GM12878 (cell line): ENCODE data around the gene MTHFD2. TPM values are rescaled to one million over a fixed set of nuclear protein-coding genes. Genes with fewer than 3 reads are reported as not detected.
A peak's percentile ranks its signal among the peaks of the same experiment; 100 is the strongest.

Source experiments
- ATAC-seq: fragments of 200-7000 bp; cut with Tn5 transposase; 3 replicates; pipeline ENCODE4 v1.9.1; 2020; ENCODE audit warnings: mild to moderate bottlenecking, moderate library complexity
- BruUV-seq: library from RNA; stranded (reverse); fragments of 400-500 nt; replicated peaks from 2 replicates; lab custom pipeline; 2021; lab: Mats Ljungman, UMichigan
- CTCF ChIA-PET: fragments of 300-600 bp; sonication (Branson Sonifier 250); formaldehyde crosslinking; extraction: SDS; loops from one replicate; lab custom pipeline; 2021; ENCODE audit warnings: inconsistent platforms; lab: Yijun Ruan, JAX
- POLR2A ChIA-PET: fragments of 350-600 bp; formaldehyde crosslinking; extraction: SDS; loops from one replicate; lab custom pipeline; 2021; ENCODE audit warnings: inconsistent platforms; lab: Charles Lee
- RAD21 ChIA-PET: fragments of 300-600 bp; sonication (Branson Sonifier 250); formaldehyde crosslinking; loops from one replicate; lab custom pipeline; 2023; ENCODE audit warnings: antibody characterized with exemption; ENCODE audit not compliant: unreplicated experiment; lab: Charles Lee
- SMC1A ChIA-PET: fragments of 300-600 bp; sonication (Branson Sonifier 250); formaldehyde crosslinking; loops from one replicate; lab custom pipeline; 2023; ENCODE audit not compliant: unreplicated experiment, uncharacterized antibody; lab: Charles Lee
- DNase-seq: peaks from one replicate; pipeline ENCODE4 v3.0.0-alpha.2; 2011; ENCODE audit warnings: low read depth, low spot score
- FAIRE-seq: peaks from 3 replicates; lab custom pipeline; 2011; peaks lifted over from hg19 to GRCh38; lab: Jason Lieb, UNC
- H2AFZ ChIP-seq: 2 replicates; pipeline ENCODE4 v1.6.0; 2011; ENCODE audit warnings: low read depth, low read length, control low read depth; ENCODE audit not compliant: control insufficient read depth
- H3K27ac ChIP-seq: 2 replicates; pipeline ENCODE4 v1.5.1; 2011; ENCODE audit warnings: control low read depth; ENCODE audit not compliant: control insufficient read depth, insufficient read depth
- H3K27me3 ChIP-seq, 2 experiments: replicated peaks in 1 of 2; 2 replicates each; pipeline versions ENCODE4 v1.6.0 to v1.6.1; 2011; ENCODE audit warnings: low read length in 1 of 2; ENCODE audit not compliant: control insufficient read depth in 2 of 2, insufficient read depth in 2 of 2
- H3K36me3 ChIP-seq, 2 experiments: 2 replicates each; pipeline ENCODE4 v1.5.1; 2011; ENCODE audit warnings: low read length in 1 of 2; ENCODE audit not compliant: control insufficient read depth in 2 of 2, insufficient read depth in 2 of 2
- H3K4me1 ChIP-seq: 2 replicates; pipeline ENCODE4 v1.6.1; 2011; ENCODE audit warnings: mild to moderate bottlenecking, low read length, moderate library complexity, mixed read lengths; ENCODE audit not compliant: control insufficient read depth, insufficient read depth
- H3K4me2 ChIP-seq: 2 replicates; pipeline ENCODE4 v1.6.0; 2011; ENCODE audit warnings: control low read depth; ENCODE audit not compliant: control insufficient read depth, insufficient read depth
- H3K4me3 ChIP-seq: fragments of 200-600 bp; sonication (generic); 2 replicates; pipeline ENCODE4 v1.5.1; 2016
- H3K79me2 ChIP-seq: 2 replicates; pipeline ENCODE4 v1.6.0; 2011; ENCODE audit warnings: low read length; ENCODE audit not compliant: control insufficient read depth, insufficient read depth
- H3K9ac ChIP-seq: 2 replicates; pipeline ENCODE4 v1.8.0; 2011; ENCODE audit warnings: low read length, control low read depth, mixed read lengths; ENCODE audit not compliant: control insufficient read depth, insufficient read depth
- H3K9me3 ChIP-seq: replicated peaks from 3 replicates; pipeline ENCODE4 v1.5.1; 2011; ENCODE audit warnings: mild to moderate bottlenecking, low read length; ENCODE audit not compliant: control insufficient read depth, insufficient read depth
- H4K20me1 ChIP-seq: 2 replicates; pipeline ENCODE4 v1.6.0; 2011; ENCODE audit not compliant: control insufficient read depth, insufficient read depth
- CHD2 ChIP-seq: IDR thresholded peaks from 2 replicates; pipeline ENCODE4 v1.6.1; 2011; ENCODE audit warnings: low read depth, low read length, improper control_type of control experiment, borderline replicate concordance
- EED ChIP-seq: sonication (generic); IDR thresholded peaks from 2 replicates; pipeline ENCODE4 v1.6.1; 2016; ENCODE audit warnings: antibody characterized with exemption, low read depth
- FOXK2 ChIP-seq: fragments of 450-650 bp; IDR thresholded peaks from 2 replicates; pipeline ENCODE4 v1.6.1; 2017; ENCODE audit warnings: mild to moderate bottlenecking, moderate library complexity
- GABPA ChIP-seq: IDR thresholded peaks from 2 replicates; pipeline ENCODE4 v1.6.1; 2014; ENCODE audit warnings: antibody characterized with exemption, low read depth, mild to moderate bottlenecking, inconsistent platforms
- IRF4 ChIP-seq: IDR thresholded peaks from 2 replicates; pipeline ENCODE4 v1.6.1; 2011; ENCODE audit warnings: low read depth, low read length
- MTA3 ChIP-seq: IDR thresholded peaks from 2 replicates; pipeline ENCODE4 v1.6.1; 2012; ENCODE audit warnings: low read length, inconsistent platforms, borderline replicate concordance
- MYC ChIP-seq: IDR thresholded peaks from 2 replicates; pipeline ENCODE4 v1.6.1; 2011; ENCODE audit warnings: mild to moderate bottlenecking, low read length, moderate library complexity, inconsistent platforms; ENCODE audit not compliant: insufficient read depth, insufficient replicate concordance, insufficient read length, severe bottlenecking
- RFX5 ChIP-seq: IDR thresholded peaks from 2 replicates; pipeline ENCODE4 v1.6.1; 2011; ENCODE audit warnings: low read depth, low read length, improper control_type of control experiment
- ZSCAN29 ChIP-seq: fragments of 450-650 bp; IDR thresholded peaks from 2 replicates; pipeline ENCODE4 v1.6.1; 2017; ENCODE audit warnings: mild to moderate bottlenecking, moderate library complexity
- WGBS: methylation state at CpG from one replicate; pipeline ENCODE4 v1.1.6; 2016; ENCODE audit warnings: low lambda C conversion rate; ENCODE audit not compliant: insufficient replicate concordance, insufficient coverage; ENCODE audit errors: missing lambda C conversion rate; 5-methylcytosine and 5-hydroxymethylcytosine counted together
- in situ Hi-C: fragments of 300-500 bp; cut with MboI; formaldehyde crosslinking; loops from 9 replicates; pipeline ENCODE4 v1.14.3; 2018; ENCODE audit warnings: mixed read lengths
- intact Hi-C: fragments of 100-400 bp; cut with micrococcal nuclease; formaldehyde crosslinking; loops from one replicate; pipeline ENCODE4 v1.14.2; 2022; ENCODE audit not compliant: unreplicated experiment
- polyA plus RNA-seq, 11 experiments: library from polyadenylated mRNA; depleted of rRNA in 4 of 11; unstranded in 6 of 11; stranded (reverse) in 5 of 11; fragments of >200 nt; fragmentation: Nextera tagmentation in 4 of 11; fragmentation: Illumina TruSeq in 1 of 11; extraction: Ambion mirVana in 4 of 11; extraction: Trizol in 1 of 11; gene quantifications; 1 replicate in 1 of 11; 2 replicates in 10 of 11; pipeline versions ENCODE4 v1.2.1 to v1.2.3, GENCODE V29; 2011 to 2016; ENCODE audit warnings: inconsistent platforms in 2 of 11, missing spikeins in 2 of 11, low read depth in 1 of 11
- total RNA-seq, 4 experiments: library from RNA; depleted of rRNA in 3 of 4; stranded (reverse); fragments of >200 nt in 3 of 4; fragmentation: Illumina TruSeq in 1 of 4; extraction: Trizol in 1 of 4; gene quantifications; 2 replicates each; pipeline versions ENCODE4 v1.2.1 to v1.2.3, GENCODE V29; 2013 to 2021
- TF ChIP-seq, protein P1 (sequence below): fragments of 450-650 bp; IDR thresholded peaks from 2 replicates; pipeline ENCODE4 v1.6.1; 2017; ENCODE audit warnings: antibody characterized with exemption, mild to moderate bottlenecking, moderate library complexity
- TF ChIP-seq, protein P2 (sequence below): fragments of 450-650 bp; IDR thresholded peaks from 2 replicates; pipeline ENCODE4 v1.6.1; 2018; ENCODE audit warnings: borderline replicate concordance, mild to moderate bottlenecking; ENCODE audit not compliant: partially characterized antibody
- TF ChIP-seq, protein P3 (sequence below): fragments of 450-650 bp; IDR thresholded peaks from 2 replicates; pipeline ENCODE4 v1.6.1; 2017; ENCODE audit warnings: mild to moderate bottlenecking, low read depth, inconsistent platforms; ENCODE audit not compliant: poor library complexity, severe bottlenecking

The MTHFD2 gene
- total and polyA plus RNA-seq, 10 of the 15 experiments (the other 5 are each of a cell fraction or from before 2014, with no cell fraction given): 128 to 292 (median 150) TPM

DNA sequence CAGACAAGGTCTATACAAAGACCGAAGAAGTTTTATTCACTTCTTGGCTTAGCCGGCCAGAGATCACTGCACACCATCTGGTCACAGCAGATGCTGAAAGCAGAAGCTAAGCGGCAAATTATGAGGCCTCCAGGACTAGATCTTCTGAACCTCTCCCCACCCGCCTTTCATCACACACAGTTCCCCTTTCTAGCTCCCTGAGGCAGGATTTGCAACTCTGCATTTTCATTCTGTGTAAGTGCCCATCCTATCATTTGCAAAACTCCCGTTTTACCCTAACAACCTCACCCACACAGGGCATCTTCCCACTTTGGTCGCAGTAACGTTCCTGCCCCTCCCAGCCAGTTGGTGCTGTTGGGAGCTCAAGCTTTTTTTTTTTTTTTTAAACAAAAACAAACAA is 16.7 kb upstream of the MTHFD2 start (continued):
- TF ChIP-seq, protein P1, sequence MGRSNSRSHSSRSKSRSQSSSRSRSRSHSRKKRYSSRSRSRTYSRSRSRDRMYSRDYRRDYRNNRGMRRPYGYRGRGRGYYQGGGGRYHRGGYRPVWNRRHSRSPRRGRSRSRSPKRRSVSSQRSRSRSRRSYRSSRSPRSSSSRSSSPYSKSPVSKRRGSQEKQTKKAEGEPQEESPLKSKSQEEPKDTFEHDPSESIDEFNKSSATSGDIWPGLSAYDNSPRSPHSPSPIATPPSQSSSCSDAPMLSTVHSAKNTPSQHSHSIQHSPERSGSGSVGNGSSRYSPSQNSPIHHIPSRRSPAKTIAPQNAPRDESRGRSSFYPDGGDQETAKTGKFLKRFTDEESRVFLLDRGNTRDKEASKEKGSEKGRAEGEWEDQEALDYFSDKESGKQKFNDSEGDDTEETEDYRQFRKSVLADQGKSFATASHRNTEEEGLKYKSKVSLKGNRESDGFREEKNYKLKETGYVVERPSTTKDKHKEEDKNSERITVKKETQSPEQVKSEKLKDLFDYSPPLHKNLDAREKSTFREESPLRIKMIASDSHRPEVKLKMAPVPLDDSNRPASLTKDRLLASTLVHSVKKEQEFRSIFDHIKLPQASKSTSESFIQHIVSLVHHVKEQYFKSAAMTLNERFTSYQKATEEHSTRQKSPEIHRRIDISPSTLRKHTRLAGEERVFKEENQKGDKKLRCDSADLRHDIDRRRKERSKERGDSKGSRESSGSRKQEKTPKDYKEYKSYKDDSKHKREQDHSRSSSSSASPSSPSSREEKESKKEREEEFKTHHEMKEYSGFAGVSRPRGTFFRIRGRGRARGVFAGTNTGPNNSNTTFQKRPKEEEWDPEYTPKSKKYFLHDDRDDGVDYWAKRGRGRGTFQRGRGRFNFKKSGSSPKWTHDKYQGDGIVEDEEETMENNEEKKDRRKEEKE: no peak
- no peak for TF ChIP-seq RFX5

DNA sequence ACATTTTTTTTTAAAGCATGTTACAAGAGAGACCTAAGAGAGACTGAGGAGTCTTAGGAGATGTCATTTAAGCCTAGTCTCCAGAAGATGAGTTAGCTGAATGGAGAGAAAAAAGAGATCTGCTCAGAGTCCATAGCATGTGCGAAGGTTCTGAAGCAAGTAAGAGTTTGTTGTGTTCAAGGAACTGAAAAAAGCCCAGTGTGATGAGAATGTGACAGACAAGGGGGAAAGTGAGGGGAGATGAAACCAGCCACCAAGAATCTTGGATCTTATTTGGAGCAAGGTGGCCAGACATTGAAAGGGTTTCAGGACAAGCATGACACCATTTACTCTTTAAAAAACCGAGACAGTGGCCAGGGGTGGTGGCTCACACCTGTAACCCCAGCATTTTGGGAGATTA is 14.5 kb upstream of the MTHFD2 start:
- peak overlapping the region; percentile 21 for H3K4me2 ChIP-seq
- TF ChIP-seq, protein P2, sequence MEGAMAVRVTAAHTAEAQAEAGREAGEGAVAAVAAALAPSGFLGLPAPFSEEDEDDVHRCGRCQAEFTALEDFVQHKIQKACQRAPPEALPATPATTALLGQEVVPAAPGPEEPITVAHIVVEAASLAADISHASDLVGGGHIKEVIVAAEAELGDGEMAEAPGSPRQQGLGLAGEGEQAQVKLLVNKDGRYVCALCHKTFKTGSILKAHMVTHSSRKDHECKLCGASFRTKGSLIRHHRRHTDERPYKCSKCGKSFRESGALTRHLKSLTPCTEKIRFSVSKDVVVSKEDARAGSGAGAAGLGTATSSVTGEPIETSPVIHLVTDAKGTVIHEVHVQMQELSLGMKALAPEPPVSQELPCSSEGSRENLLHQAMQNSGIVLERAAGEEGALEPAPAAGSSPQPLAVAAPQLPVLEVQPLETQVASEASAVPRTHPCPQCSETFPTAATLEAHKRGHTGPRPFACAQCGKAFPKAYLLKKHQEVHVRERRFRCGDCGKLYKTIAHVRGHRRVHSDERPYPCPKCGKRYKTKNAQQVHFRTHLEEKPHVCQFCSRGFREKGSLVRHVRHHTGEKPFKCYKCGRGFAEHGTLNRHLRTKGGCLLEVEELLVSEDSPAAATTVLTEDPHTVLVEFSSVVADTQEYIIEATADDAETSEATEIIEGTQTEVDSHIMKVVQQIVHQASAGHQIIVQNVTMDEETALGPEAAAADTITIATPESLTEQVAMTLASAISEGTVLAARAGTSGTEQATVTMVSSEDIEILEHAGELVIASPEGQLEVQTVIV: no peak
- no peak for TF ChIP-seq MTA3
- TF ChIP-seq MYC: no peak
- 0 out of 2 replicates have a peak, but pooled peaks have one; percentile 8 for TF ChIP-seq EED
- TF ChIP-seq FOXK2: no peak
- TF ChIP-seq, protein P3, sequence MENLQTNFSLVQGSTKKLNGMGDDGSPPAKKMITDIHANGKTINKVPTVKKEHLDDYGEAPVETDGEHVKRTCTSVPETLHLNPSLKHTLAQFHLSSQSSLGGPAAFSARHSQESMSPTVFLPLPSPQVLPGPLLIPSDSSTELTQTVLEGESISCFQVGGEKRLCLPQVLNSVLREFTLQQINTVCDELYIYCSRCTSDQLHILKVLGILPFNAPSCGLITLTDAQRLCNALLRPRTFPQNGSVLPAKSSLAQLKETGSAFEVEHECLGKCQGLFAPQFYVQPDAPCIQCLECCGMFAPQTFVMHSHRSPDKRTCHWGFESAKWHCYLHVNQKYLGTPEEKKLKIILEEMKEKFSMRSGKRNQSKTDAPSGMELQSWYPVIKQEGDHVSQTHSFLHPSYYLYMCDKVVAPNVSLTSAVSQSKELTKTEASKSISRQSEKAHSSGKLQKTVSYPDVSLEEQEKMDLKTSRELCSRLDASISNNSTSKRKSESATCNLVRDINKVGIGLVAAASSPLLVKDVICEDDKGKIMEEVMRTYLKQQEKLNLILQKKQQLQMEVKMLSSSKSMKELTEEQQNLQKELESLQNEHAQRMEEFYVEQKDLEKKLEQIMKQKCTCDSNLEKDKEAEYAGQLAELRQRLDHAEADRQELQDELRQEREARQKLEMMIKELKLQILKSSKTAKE: peak; percentile 52
- TF ChIP-seq GABPA: no peak
- TF ChIP-seq ZSCAN29: no peak
- TF ChIP-seq IRF4: no peak
- TF ChIP-seq CHD2: no peak

More for the DNA sequence above, 14.5 kb upstream of the MTHFD2 start:
- in situ Hi-C loops: no loop called here
- ChIA-PET CTCF (interaction anchor here (0.8 to 8.5 kb wide), 4 partner anchors 8 to 15 kb away, joined by 3 to 90 read pairs (median 8); partner anchors contain the start of gene MTHFD2), SMC1A (interaction anchor here (1.3 to 2.1 kb wide), 4 partner anchors 15 to 24 kb away, joined by 5 to 9 read pairs (median 8); partner anchors contain the start of gene MTHFD2), RAD21 (interaction anchor here (1.3 to 2.8 kb wide), 3 partner anchors 8 to 16 kb away, joined by 4 to 14 read pairs (median 6); partner anchors contain the start of gene MTHFD2), POLR2A (interaction anchor here (1.2 to 8.2 kb wide), 4 partner anchors 12 to 22 kb away, joined by 4 to 83 read pairs (median 10); partner anchors contain the start of gene MTHFD2)
- Histone ChIP-seq H4K20me1 (no peaks in the 10 kb centered on the region), H3K4me3 (no peak overlapping the region), H3K36me3 (no peaks in the 10 kb centered on the region), H3K4me1 (peaks cover 56% of the 10 kb centered on the region), H3K9ac (peak overlapping the region; percentile 18; the same call in 1 of the 2 replicates), H3K27ac (peak overlapping the region; percentile 65), H2AFZ (peak overlapping the region; percentile 73), H3K27me3 (no peaks in the 10 kb centered on the region), H3K79me2 (peaks cover 2% of the 10 kb centered on the region; the same call in 1 of the 2 replicates), H3K9me3 (no peaks in the 10 kb centered on the region)
- ATAC-seq (no peak), FAIRE-seq (peak; percentile 52), DNase-seq (no peak)
- no TSS peak for BruUV-seq
- WGBS: 51% methylated on average over 2 of the region's 2 CpGs
- intact Hi-C loops: no loop called here
